ENCODE data around the gene ZNF736. TPM values are rescaled to one million over a fixed set of nuclear protein-coding genes. Genes with fewer than 3 reads are reported as not detected.

Gene ZNF736
- total and polyA plus RNA-seq, 7 donors: 1.1 to 8.0 (median 3.7) TPM

DNA sequence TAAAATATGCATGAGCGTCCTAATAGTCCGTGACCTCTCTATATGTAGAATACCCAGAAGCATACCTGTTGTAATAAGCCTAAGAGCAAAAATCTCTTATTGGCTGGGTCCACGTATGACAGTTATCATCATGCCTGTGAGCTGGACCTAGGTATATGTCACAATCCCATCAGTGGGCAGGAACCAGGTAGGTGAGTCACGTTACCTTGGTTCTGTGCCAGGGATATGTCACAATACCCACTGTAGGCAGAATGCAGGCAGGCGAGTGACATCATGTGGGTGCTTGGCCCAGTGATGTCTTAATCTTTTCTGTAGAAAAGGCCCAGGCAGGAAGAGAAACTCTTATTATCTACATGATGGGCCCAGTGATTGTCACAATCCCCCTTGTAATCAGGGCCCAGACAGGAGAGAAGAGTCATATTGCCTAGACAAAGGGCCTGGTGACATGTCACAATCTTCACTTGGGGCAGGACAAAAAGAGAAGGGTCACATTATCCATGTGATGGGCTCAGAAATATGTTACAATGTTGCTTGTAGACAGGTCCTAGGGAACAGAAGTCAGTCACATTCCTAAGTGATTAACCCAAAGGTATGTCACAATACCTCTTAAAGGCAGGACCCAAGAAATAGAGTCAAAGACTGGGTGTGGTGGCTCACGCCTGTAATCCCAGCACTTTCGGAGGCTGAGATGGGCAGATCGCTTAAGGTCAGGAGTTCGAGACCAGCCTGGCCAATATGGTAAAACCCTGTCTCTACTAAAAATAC, 12.9 kb upstream of the ZNF736 start:
- H3K4me3 ChIP-seq: no peak overlapping the region
- no peaks in the 10 kb centered on the region for H3K27me3 ChIP-seq (ENCODE audit: insufficient read depth in 3 of 3, low read length in 2 of 3)
- no peaks in the 10 kb centered on the region for H3K4me1 ChIP-seq
- intact Hi-C loops (cut with DNase I): loop anchor here in 1 of 2 donors (10.0 kb wide), 1 partner anchor 494 kb away; the partner anchor contains the start of gene ZNF138
- DNase-seq (no peak), ATAC-seq (no peak)
- H3K36me3 ChIP-seq (ENCODE audit: insufficient read depth in 1 of 2, low read depth in 1 of 2): no peaks in the 10 kb centered on the region
- 87 to 91% (median 90%) methylated on average over 9 of the region's 9 CpGs for WGBS, 3 donors
- TF ChIP-seq, protein P1, sequence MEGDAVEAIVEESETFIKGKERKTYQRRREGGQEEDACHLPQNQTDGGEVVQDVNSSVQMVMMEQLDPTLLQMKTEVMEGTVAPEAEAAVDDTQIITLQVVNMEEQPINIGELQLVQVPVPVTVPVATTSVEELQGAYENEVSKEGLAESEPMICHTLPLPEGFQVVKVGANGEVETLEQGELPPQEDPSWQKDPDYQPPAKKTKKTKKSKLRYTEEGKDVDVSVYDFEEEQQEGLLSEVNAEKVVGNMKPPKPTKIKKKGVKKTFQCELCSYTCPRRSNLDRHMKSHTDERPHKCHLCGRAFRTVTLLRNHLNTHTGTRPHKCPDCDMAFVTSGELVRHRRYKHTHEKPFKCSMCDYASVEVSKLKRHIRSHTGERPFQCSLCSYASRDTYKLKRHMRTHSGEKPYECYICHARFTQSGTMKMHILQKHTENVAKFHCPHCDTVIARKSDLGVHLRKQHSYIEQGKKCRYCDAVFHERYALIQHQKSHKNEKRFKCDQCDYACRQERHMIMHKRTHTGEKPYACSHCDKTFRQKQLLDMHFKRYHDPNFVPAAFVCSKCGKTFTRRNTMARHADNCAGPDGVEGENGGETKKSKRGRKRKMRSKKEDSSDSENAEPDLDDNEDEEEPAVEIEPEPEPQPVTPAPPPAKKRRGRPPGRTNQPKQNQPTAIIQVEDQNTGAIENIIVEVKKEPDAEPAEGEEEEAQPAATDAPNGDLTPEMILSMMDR (IDR thresholded peaks at IDR 0.05): no peak
- no peak overlapping the region for H3K27ac ChIP-seq
- H3K9me3 ChIP-seq: no peaks in the 10 kb centered on the region

DNA sequence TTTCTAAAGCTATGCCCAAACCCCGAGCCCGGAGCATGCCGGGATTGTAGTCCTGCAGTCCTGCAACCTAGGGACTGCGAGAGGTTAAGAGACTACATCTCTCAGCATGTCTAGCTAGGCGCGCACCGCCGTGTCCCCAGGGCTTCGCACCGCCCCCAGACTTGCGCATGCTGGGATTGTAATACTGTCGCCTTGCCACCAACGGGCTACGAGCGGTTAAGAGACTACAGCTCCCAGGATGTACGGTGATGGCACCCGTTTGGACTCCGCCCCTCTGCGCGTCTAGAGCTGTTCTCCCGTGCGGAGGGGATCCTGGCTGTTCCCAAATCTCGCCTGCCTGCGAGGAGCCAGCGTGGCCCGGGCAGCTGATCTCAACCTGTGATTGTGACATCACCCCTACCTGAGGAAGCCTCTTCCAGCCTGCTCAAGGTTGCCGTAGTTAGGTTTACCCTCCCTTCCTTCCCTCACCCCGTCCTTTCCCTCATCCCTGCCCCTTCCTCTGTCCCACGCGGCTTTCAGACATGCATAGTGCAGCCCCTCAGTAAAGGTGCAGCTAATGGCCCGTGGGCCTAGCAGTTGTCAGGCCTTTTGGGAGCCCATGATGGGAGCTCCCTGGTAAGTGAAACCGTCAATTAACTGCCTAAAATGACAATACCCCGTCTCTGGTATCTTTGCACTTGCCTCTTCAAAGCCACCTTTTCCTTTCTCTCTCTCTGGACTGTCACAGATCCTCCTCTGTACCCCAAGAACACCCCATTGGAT, 6.3 kb upstream of the ZNF736 start:
- peaks cover 4% of the 10 kb centered on the region for H3K4me1 ChIP-seq
- intact Hi-C loops (cut with DNase I): loop anchor here in 1 of 2 donors (5.0 to 10.0 kb wide), 2 partner anchors 265 to 487 kb away; partner anchors contain the start of gene ZNF138
- ATAC-seq (peak; percentile 97 to 99 (median 98)), DNase-seq (peak; percentile 88 to 96)
- peak overlapping the region; percentile 86 for H3K27ac ChIP-seq
- no peaks in the 10 kb centered on the region for H3K9me3 ChIP-seq
- peak overlapping the region; percentile 79 for H3K4me3 ChIP-seq
- 3 to 5% (median 3%) methylated on average over 31 to 33 of the region's 33 CpGs for WGBS, 3 donors
- H3K36me3 ChIP-seq (ENCODE audit: insufficient read depth in 1 of 2, low read depth in 1 of 2): peaks cover 0 to 12% of the 10 kb centered on the region in 2 donors
- TF ChIP-seq, protein P1 (IDR thresholded peaks at IDR 0.05): no peak
- no peaks in the 10 kb centered on the region for H3K27me3 ChIP-seq (ENCODE audit: insufficient read depth in 3 of 3, low read length in 2 of 3)

DNA sequence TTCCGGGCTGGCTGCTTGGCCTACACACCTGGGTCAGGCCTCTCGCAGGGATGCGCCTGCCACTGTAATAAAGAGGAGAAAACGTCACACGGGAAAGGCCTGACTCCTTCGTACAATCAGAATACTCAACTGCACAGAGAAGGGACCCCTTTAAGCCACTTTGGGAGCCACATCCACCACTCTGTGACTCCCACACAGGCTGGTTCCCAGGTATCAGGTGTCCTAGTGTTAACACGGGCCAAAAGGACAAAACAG, 5.8 kb upstream of the ZNF736 start:
- Histone ChIP-seq H3K9me3 (no peaks in the 10 kb centered on the region), H3K27me3 (ENCODE audit: insufficient read depth in 3 of 3, low read length in 2 of 3) (no peaks in the 10 kb centered on the region), H3K4me3 (peak overlapping the region; percentile 79), H3K27ac (peak overlapping the region; percentile 86), H3K4me1 (peaks cover 4% of the 10 kb centered on the region), H3K36me3 (ENCODE audit: insufficient read depth in 1 of 2, low read depth in 1 of 2) (peaks cover 0 to 12% of the 10 kb centered on the region in 2 donors)
- TF ChIP-seq, protein P1 (IDR thresholded peaks at IDR 0.05): no peak
- intact Hi-C loops (cut with DNase I): loop anchor here in 1 of 2 donors (5.0 to 10.0 kb wide), 2 partner anchors 264 to 487 kb away; partner anchors contain the start of gene ZNF138
- WGBS, 3 donors: 57 to 59% (median 59%) methylated on average over 7 of the region's 7 CpGs
- ATAC-seq (peak in 1 of 4 donors; percentile 8), DNase-seq (no peak)

DNA sequence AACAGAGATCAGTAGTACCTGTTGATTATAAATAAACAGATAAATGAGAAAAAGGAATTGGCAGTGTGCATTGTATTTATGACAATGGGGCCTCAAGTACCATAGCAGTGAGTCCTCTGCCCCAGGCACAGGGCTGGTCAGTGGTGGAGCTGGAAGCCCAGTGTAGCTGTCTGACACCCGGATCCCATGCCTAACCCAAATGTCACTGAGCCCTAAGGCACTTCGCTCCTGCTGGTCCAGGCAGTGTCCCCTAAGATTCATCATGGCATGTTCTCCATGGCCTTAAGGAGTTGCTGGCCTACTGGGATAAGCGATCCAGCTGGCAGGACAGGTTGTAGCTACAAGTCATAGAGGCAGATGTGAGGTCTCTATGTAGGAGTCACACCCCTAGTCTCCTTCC, 3.3 kb upstream of the ZNF736 start:
- TF ChIP-seq, protein P1 (IDR thresholded peaks at IDR 0.05): no peak
- Histone ChIP-seq H3K27me3 (ENCODE audit: insufficient read depth in 3 of 3, low read length in 2 of 3) (no peaks in the 10 kb centered on the region), H3K36me3 (ENCODE audit: insufficient read depth in 1 of 2, low read depth in 1 of 2) (peaks cover 0 to 12% of the 10 kb centered on the region in 2 donors), H3K4me3 (no peak overlapping the region), H3K27ac (no peak overlapping the region), H3K9me3 (no peaks in the 10 kb centered on the region), H3K4me1 (peaks cover 10% of the 10 kb centered on the region)
- DNase-seq (no peak), ATAC-seq (no peak)
- intact Hi-C loops (cut with DNase I): loop anchor here in 1 of 2 donors (10.0 kb wide), 1 partner anchor 304 kb away; no protein-coding TSS in a partner anchor
- WGBS, 3 donors: 61 to 96% (median 80%) methylated on average over 3 of the region's 3 CpGs
